ENCODE measurements around the gene ALDH9A1. TPM values are rescaled to one million over a fixed set of nuclear protein-coding genes. Genes with fewer than 3 reads are reported as not detected.
"Not testable (repeated sequence)": the region's sequence is repeated elsewhere in the genome, so short reads cannot be mapped to it uniquely, and the experiment has no call there.

ALDH9A1 gene
- total RNA-seq (2014; rRNA removed; shearing (Covaris generic)), result 61.2 and 62.1 TPM in 2 replicates
- polyA plus RNA-seq (2015; cell fraction: cytosol; rRNA removed), result 78.8 and 79.1 TPM in 2 replicates
- polyA plus RNA-seq (2015; cell fraction: nucleus; rRNA removed), result 83.8 and 91.3 TPM in 2 replicates

GRCh38 chr1:165697881-165698760 is at the start of gene ALDH9A1:
ALDH9A1 (minus strand) TSS chr1:165698562; CDS start chr1:165698558, 4 bp downstream.
- DNase-seq (ENCODE audit: low read depth), result peak; percentile 87

DNA sequence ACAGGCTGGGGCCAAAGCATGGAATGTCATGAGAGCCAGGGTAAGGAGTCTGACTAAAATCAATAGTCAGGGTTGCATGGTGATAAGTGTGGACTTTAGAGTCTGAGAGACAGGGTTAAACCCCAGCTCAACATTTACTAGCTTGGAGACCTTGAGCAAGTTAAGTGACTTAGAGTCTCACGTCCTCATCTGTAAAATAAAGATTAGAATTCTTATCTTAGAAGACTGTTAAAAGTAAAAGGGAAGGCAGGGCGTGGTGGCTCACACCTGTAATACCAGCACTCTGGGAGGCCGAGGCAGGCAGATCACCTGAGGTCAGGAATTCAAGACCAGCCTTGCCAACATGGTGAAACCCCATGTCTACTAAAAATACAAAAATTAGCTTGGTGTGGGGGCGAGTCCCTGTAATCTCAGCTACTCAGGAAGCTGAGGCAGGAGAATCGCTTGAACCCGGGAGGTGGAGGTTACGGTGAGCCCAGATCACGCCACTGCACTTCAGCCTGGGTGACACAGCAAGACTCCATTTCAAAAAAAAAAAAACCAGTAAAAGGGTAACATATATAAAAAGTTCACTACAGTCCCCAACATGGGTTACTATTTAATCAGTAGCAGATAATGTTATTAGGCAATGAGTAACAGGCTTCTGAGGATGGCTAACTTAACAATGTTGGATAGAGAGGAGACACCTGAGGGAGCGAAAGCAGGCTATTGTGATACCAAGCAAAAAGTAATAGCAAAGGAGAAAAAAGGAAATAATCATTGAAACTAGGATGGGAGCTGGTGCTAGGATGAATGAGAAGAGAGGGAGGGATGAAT is 49.5 kb upstream of the ALDH9A1 start:
- no peak for DNase-seq (ENCODE audit: low read depth)

DNA sequence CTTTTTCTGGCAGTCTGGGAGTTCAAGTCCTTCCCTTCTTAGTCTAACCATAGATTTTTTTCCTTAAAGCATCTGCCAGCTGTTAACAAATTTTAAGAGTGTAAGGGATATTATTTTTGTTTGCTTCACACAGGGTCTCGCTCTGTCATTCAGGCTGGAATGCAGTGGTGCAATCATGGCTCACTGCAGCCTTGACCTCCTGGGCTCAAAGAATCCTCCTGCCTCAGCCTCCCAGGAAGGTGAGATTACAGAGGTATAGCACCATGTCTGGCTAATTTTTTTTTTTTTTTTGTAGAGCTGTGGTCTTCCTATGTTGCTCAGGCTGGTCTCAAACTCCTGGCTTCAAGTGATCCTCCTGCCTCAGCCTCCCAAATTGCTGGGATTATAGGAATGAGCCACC is 46.6 kb upstream of the ALDH9A1 start:
- not testable (repeated sequence) for DNase-seq (ENCODE audit: low read depth)

DNA sequence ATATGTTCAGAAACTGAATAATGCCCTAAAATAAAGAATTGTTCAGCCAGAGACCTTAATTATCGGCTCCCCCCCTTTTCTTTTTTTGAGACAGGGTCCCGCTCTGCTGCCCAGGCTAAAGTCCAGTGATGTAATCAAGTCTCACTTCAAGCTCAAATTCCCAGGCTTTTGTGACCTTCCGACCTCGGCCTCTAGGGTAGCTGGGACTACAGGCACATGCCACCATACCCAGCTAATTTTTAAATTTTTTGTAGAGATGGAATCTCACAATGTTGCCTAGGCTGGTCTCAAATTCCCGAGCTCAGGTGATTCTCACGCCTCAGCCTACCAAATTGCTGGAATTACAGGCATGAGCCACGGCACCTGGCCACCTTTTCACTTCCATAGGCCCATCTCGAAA is 43.8 kb upstream of the ALDH9A1 start:
- DNase-seq (ENCODE audit: low read depth), result no peak

- no peak for DNase-seq (ENCODE audit: low read depth)
These were observed 40.4 kb upstream of the ALDH9A1 start for GRCh38 chr1:165738794-165739193.

- no peak for DNase-seq (ENCODE audit: low read depth)
These were observed 38.8 kb upstream of the ALDH9A1 start for GRCh38 chr1:165737196-165737595.

GRCh38 chr1:165734906-165735305 is 36.5 kb upstream of the ALDH9A1 start:
- no peak for DNase-seq (ENCODE audit: low read depth)

GRCh38 chr1:165726841-165727240 is 28.5 kb upstream of the ALDH9A1 start:
- DNase-seq (ENCODE audit: low read depth), result no peak

DNA sequence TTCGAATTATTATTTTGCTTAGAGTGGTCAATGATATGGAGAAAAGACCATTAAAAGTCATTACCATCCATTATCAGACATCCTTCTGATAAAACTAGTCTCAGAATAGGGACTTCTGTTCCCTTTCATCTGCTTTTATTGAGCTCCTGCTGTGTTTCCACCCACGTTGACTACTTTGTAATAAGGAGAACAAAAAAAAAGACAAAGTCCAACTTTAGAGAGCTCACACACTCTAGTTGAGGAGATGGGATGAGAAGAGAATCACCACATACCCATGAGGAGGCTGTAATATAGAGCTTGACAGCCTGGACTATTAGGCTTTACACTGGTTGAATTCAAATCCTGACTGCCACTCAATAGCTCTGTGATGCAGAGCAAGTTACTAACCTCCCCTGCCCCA is 27.8 kb upstream of the ALDH9A1 start:
- DNase-seq (ENCODE audit: low read depth), result no peak

- peak; percentile 53 for DNase-seq (ENCODE audit: low read depth)
These were observed 19.7 kb upstream of the ALDH9A1 start for GRCh38 chr1:165717918-165718515.

- not testable (repeated sequence) for DNase-seq (ENCODE audit: low read depth)
These were observed 18.1 kb upstream of the ALDH9A1 start for GRCh38 chr1:165716265-165717051.

- DNase-seq (ENCODE audit: low read depth), result no peak
These were observed 14.4 kb upstream of the ALDH9A1 start for GRCh38 chr1:165712764-165713163.

DNA sequence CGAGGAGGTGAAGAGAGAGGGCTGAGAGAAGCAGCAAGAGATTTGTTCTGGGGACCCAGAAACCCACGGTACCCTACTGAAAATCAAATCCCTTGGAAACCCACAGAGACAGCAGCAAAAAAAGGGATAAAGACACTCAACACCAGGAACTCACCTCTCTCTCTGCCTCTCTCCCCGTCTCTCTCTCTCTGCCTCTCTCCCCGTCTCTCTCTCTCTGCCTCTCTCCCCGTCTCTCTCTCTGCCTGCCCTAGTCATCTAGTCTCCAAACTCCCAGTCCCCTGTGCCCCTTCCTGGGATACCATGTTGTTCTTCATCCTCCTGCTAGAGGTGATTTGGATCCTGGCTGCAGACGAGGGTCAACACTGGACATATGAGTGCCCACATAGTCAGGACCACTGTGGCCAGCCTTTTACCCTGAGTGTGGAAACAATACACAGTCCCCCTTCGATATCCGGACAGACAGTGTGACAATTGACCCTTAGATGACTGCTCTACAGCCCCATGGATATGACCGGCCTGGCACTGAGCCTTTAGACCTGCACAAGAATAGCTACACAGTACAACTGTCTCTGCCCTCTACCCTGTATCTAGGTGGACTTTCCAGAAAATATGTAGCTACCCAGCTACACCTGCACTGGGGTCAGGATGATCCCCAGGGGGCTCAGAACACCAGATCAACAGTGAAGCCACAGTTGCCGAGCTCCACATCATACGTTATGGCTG is 9.8 kb upstream of the ALDH9A1 start:
- DNase-seq (ENCODE audit: low read depth), result no peak

- peak; percentile 40 for DNase-seq (ENCODE audit: low read depth)
These were observed 5.3 kb upstream of the ALDH9A1 start for GRCh38 chr1:165703648-165704047.

DNA sequence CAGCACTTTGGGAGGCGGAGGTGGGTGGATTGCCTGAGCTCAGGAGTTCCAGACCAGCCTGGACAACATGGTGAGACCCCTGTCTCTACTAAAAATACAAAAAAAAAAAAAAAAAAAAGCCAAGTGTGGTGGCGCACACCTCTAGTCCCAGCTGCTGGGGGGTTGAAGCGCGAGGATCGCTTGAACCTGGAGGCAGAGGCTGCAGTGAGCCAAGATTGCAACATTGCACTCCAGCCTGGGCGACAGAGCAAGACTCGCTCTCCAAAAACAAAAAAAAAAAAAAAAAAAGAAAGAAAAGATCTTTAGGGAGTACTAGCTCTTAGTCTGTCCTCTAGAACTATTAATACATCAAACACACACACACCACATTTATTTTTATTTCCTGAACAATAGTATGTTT is 3.6 kb upstream of the ALDH9A1 start:
- not testable (repeated sequence) for DNase-seq (ENCODE audit: low read depth)

GRCh38 chr1:165699577-165699976 is 1.2 kb upstream of the ALDH9A1 start:
- DNase-seq (ENCODE audit: low read depth), result no peak

DNA sequence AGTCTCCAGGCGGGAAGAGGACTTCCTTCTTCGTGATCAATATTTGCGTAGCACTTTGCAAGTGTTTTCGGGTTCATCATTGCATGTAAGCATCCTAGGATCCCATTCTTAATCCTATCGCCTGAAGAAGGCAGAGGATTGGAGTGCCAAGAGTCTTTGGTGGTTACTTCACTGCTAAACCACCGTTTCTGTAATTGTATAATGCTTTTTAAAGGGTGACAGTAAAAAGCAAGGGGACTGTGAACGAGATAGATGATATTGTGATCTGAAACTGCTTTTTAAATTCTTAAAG is 345 bp upstream of the ALDH9A1 start:
- no peak for DNase-seq (ENCODE audit: low read depth)

DNA sequence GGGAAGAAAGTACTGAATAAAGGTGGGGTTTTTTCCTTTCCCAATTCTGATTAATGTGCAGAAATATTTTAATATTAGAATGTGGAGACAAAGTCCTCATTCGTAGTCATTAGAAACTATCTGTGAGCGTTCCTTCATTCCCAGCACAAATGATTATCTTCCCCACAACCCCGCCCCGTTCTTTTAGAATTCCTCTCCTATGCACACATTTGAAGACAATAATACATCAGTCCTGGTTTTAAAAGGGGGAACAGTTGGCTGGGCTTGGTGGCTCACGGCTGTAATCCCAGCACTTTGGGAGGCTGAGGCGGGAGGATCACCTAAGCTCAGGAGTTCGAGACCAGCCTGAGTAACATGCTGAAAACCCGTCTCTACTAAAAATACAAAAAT is 876 bp downstream of the ALDH9A1 start:
- peak; percentile 23 for DNase-seq (ENCODE audit: low read depth)

DNA sequence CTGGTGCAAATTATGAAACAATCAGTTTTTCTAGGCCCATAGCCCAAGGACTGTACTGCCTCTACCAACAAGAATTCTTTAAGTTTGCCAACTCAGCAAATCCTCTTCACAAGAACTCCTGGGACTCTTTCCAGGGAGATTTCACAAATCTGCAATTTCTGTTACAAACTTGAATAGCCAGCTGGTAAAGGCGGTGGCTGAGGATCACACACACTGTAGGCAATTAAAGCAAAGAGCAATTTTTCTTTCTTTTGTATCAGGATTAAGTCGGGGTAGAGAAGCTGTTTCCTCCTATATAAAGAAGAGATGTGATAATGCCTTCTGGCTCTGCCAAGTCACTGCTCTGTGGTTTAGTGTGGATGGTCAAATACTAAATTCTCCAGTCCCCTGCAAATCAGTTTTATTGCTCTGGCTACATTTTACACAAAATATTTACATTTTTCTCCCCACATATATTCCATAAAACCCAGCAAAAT is 1.7 kb downstream of the ALDH9A1 start:
- DNase-seq (ENCODE audit: low read depth), result no peak

- no peak for DNase-seq (ENCODE audit: low read depth)
These were observed 3.3 kb downstream of the ALDH9A1 start for GRCh38 chr1:165695031-165695430.

All from HT1080 (cell line).